NOMO-1 (cell line): ENCODE results near the gene CHMP4A.

ENCODE experiments used
- DNase-seq, 2 experiments: peaks; one replicate each; lab custom pipeline; 2025; ENCODE audit not compliant: unreplicated experiment in 2 of 2; lab: John Stamatoyannopoulos, UW

CHMP4A gene

GRCh38 chr14:24182110-24182882 is 31.0 kb downstream of the CHMP4A start:
- DNase-seq, result no peak

- DNase-seq, result no peak
Observed at GRCh38 chr14:24181371-24182077, 31.8 kb downstream of the CHMP4A start.

- DNase-seq, result no peak
Observed at GRCh38 chr14:24179961-24180796, 33.1 kb downstream of the CHMP4A start.

- DNase-seq, result no peak
Observed at GRCh38 chr14:24179294-24179960, 33.9 kb downstream of the CHMP4A start.

GRCh38 chr14:24178399-24179178 is 34.7 kb downstream of the CHMP4A start:
- no peak for DNase-seq

GRCh38 chr14:24177891-24178290 is 35.4 kb downstream of the CHMP4A start:
- DNase-seq, result no peak

- no peak for DNase-seq
Observed at GRCh38 chr14:24177041-24177825, 36.1 kb downstream of the CHMP4A start.

GRCh38 chr14:24176599-24176998 is 36.7 kb downstream of the CHMP4A start:
- DNase-seq, result no peak

GRCh38 chr14:24172871-24173281 is 40.4 kb downstream of the CHMP4A start:
- DNase-seq, result no peak

- no peak for DNase-seq
Observed at GRCh38 chr14:24172261-24172860, 40.9 kb downstream of the CHMP4A start.

- DNase-seq, result no peak
Observed at GRCh38 chr14:24171422-24172260, 41.6 kb downstream of the CHMP4A start, which contains the start of gene REC8. REC8 (plus strand) TSS chr14:24172080; CDS start chr14:24172553, 473 bp downstream.

- peak in 1 of 2 experiments; percentile 1 for DNase-seq
Observed at GRCh38 chr14:24167469-24168114, 45.7 kb downstream of the CHMP4A start.

GRCh38 chr14:24165785-24166184 is 47.5 kb downstream of the CHMP4A start:
- no peak for DNase-seq

GRCh38 chr14:24164518-24164991 is 48.7 kb downstream of the CHMP4A start:
- no peak for DNase-seq

- no peak for DNase-seq
Observed at GRCh38 chr14:24162093-24162492, 51.2 kb downstream of the CHMP4A start.

- peak; percentile 96 to 97 for DNase-seq
Observed at GRCh38 chr14:24160850-24161804, 52.2 kb downstream of the CHMP4A start, which contains the start of gene IRF9. IRF9 (plus strand) TSS chr14:24161265; CDS start chr14:24162145, 880 bp downstream.
